ENCODE data around the gene DSG4.

Gene DSG4

DNA sequence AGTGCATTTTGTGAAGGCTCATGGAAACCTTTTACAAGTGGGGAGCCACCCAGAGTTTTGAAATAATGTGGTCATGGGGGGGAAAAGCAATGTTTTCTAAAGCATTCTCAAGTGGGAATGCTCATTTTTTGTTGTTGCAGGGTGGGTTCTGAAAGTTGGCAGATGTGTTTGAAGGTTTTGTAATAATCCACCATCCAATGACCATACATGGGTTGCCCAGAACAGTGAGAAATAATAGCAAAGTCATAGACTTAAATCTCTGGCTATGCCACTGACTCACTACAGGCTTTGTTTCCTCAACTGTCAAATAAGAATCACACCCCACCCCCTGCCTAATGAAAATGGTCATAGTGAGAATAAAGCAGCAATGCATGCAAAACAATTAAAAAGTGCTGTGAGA lies 73.8 kb downstream of the DSG4 start:
- DNase-seq: no peak

DNA sequence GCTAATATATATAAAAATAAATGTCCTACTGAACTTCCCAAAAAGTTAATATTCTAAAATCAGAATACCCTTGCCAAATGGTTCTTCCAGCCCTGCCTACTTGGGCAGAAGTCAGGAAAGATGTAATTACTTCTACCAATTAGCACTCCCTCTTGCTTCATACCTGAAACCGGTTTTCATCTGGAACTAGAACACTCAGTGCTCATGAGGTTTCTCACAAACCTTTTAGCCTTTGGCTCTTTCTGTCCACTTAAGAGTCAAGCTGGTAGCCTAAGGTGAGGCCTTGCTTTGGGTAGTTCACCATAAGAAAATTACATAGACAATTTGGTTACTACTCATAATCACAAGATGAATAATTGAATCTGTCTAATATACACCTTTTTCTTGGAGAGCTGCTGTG lies 75.0 kb downstream of the DSG4 start:
- no peak for DNase-seq

DNA sequence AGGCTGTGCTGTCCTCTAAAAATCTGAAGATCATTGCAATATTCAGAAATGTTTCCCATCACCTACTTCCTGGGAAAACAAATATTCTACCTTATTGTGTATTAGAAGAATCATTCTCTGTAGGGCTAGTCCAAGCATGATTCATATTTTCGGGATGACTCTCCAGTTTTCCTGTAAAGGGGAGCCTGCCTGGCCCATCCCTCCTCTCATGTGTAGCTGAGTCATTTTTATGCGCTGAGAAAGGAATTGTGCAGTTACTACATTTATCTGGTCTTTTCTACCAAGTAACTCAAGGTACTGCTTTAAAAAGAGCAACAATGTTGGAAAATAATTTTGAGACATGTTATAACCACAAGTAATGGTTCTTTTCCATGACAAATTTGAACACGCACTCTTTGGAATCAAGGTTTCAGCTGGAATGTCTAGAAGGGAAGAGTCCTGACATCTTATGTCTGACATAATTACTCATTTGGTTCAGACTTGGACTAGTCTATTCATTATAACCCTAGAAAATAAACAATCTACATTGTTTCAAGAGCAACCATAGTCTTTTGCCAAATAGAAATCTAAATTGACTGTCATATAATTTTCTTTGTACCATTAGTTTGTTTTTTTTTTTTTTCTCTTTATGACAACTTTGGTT lies 77.6 kb downstream of the DSG4 start:
- no peak for DNase-seq

Measured in activated CD4-positive, alpha-beta T cell treated with anti-CD3 and anti-CD28 coated beads for 4 hours (primary cell).